Activated T-cell treated with anti-CD3 and anti-CD28 coated beads, Interleukin-2, amount 50 U/mL, for 72 hours (primary cell): ENCODE data around the gene EPHB1. TPM values are rescaled to one million over a fixed set of nuclear protein-coding genes. Genes with fewer than 3 reads are reported as not detected.
"Not testable (repeated sequence)": the region's sequence is repeated elsewhere in the genome, so short reads cannot be mapped to it uniquely, and the experiment has no call there.

ENCODE experiments used
- ATAC-seq, 2 donors: fragments of 150-1000 bp; cut with Tn5 transposase; replicated peaks in 1 of 2; 2 replicates each; pipeline ENCODE4 v1.10.0; 2021; ENCODE audit warnings: moderate library complexity in 2 of 2, mild to moderate bottlenecking in 1 of 2
- DNase-seq, 2 donors: peaks; one replicate each; pipeline ENCODE4 v3.0.0; 2021 to 2022; ENCODE audit warnings: mixed read lengths in 1 of 2
- H3K27ac Mint-ChIP-seq: one replicate; pipeline ENCODE4 v1.8.0; 2022; ENCODE audit warnings: mild to moderate bottlenecking, moderate library complexity, mixed read lengths
- H3K27me3 Mint-ChIP-seq: one replicate; pipeline ENCODE4 v1.8.0; 2022; ENCODE audit warnings: low read depth, mixed read lengths
- H3K36me3 Mint-ChIP-seq, 2 donors: one replicate each; pipeline ENCODE4 v1.8.0; 2022; ENCODE audit warnings: mixed read lengths in 2 of 2, mild to moderate bottlenecking in 1 of 2; ENCODE audit not compliant: insufficient read depth in 2 of 2
- H3K4me1 Mint-ChIP-seq: one replicate; pipeline ENCODE4 v1.8.0; 2022; ENCODE audit warnings: low read depth, mixed read lengths
- H3K4me3 Mint-ChIP-seq, 2 donors: one replicate each; pipeline ENCODE4 v1.8.0; 2022; ENCODE audit warnings: mild to moderate bottlenecking in 2 of 2, mixed read lengths in 2 of 2, moderate library complexity in 2 of 2
- H3K9me3 Mint-ChIP-seq, 2 donors: one replicate each; pipeline ENCODE4 v1.8.0; 2022; ENCODE audit warnings: mixed read lengths in 2 of 2
- total RNA-seq, 2 donors: library from RNA; stranded (reverse); gene quantifications; one replicate each; pipeline ENCODE4 v1.2.3, GENCODE V29; 2022

The EPHB1 gene
- total RNA-seq, 2 donors from 2014 or later, result 0.43 to 1.3 TPM

- ATAC-seq, result no peak
Observed at GRCh38 chr3:135103917-135104316, 308.9 kb downstream of the EPHB1 start.

GRCh38 chr3:135106445-135106844, 311.4 kb downstream of the EPHB1 start:
- H3K9me3 Mint-ChIP-seq, result peaks cover 1 to 4% of the 10 kb centered on the region in 2 donors
- no peaks in the 10 kb centered on the region for H3K4me1 Mint-ChIP-seq
- no peak overlapping the region for H3K27ac Mint-ChIP-seq
- ATAC-seq (no peak), DNase-seq (peak in 1 of 2 donors; percentile 1)
- H3K36me3 Mint-ChIP-seq, result no peaks in the 10 kb centered on the region
- no peaks in the 10 kb centered on the region for H3K27me3 Mint-ChIP-seq
- H3K4me3 Mint-ChIP-seq, result no peak overlapping the region

More at GRCh38 chr3:135103917-135104316, 308.9 kb downstream of the EPHB1 start:
- Mint-ChIP-seq H3K27ac (no peak overlapping the region), H3K4me3 (no peak overlapping the region), H3K27me3 (no peaks in the 10 kb centered on the region), H3K9me3 (peaks cover 1 to 4% of the 10 kb centered on the region in 2 donors), H3K36me3 (no peaks in the 10 kb centered on the region), H3K4me1 (no peaks in the 10 kb centered on the region)
- DNase-seq, result no peak

- Mint-ChIP-seq H3K4me3 (no peak overlapping the region), H3K9me3 (peaks cover 1 to 4% of the 10 kb centered on the region in 2 donors), H3K27me3 (no peaks in the 10 kb centered on the region), H3K36me3 (no peaks in the 10 kb centered on the region), H3K4me1 (no peaks in the 10 kb centered on the region), H3K27ac (no peak overlapping the region)
- ATAC-seq (no peak), DNase-seq (no peak)
Observed at GRCh38 chr3:135107043-135107442, 312.0 kb downstream of the EPHB1 start.

GRCh38 chr3:135109681-135110080, 314.6 kb downstream of the EPHB1 start:
- DNase-seq (no peak), ATAC-seq (no peak)
- Mint-ChIP-seq H3K27me3 (no peaks in the 10 kb centered on the region), H3K27ac (no peak overlapping the region), H3K4me1 (no peaks in the 10 kb centered on the region), H3K4me3 (no peak overlapping the region), H3K9me3 (peaks cover 1 to 4% of the 10 kb centered on the region in 2 donors), H3K36me3 (no peaks in the 10 kb centered on the region)

- H3K27ac Mint-ChIP-seq, H3K36me3 Mint-ChIP-seq, H3K4me1 Mint-ChIP-seq, ATAC-seq, H3K9me3 Mint-ChIP-seq, H3K27me3 Mint-ChIP-seq, H3K4me3 Mint-ChIP-seq, DNase-seq: not testable (repeated sequence)
Observed at GRCh38 chr3:135114551-135114950, 319.5 kb downstream of the EPHB1 start.

GRCh38 chr3:135117977-135118376, 322.9 kb downstream of the EPHB1 start:
- H3K27me3 Mint-ChIP-seq, result no peaks in the 10 kb centered on the region
- ATAC-seq, result no peak

GRCh38 chr3:135118792-135119191, 323.7 kb downstream of the EPHB1 start:
- DNase-seq (no peak), ATAC-seq (no peak)
- H3K36me3 Mint-ChIP-seq, result no peaks in the 10 kb centered on the region
- no peak overlapping the region for H3K27ac Mint-ChIP-seq
- peaks cover 0 to 2% of the 10 kb centered on the region in 2 donors for H3K9me3 Mint-ChIP-seq
- no peak overlapping the region for H3K4me3 Mint-ChIP-seq
- no peaks in the 10 kb centered on the region for H3K4me1 Mint-ChIP-seq
- H3K27me3 Mint-ChIP-seq, result no peaks in the 10 kb centered on the region

More at GRCh38 chr3:135117977-135118376, 322.9 kb downstream of the EPHB1 start:
- Mint-ChIP-seq H3K4me3 (no peak overlapping the region), H3K36me3 (no peaks in the 10 kb centered on the region), H3K4me1 (no peaks in the 10 kb centered on the region), H3K9me3 (no peaks in the 10 kb centered on the region), H3K27ac (no peak overlapping the region)
- DNase-seq, result no peak

GRCh38 chr3:135125171-135125801, 330.2 kb downstream of the EPHB1 start:
- H3K4me3 Mint-ChIP-seq, result no peak overlapping the region
- no peak overlapping the region for H3K27ac Mint-ChIP-seq
- H3K27me3 Mint-ChIP-seq, result no peaks in the 10 kb centered on the region
- DNase-seq (peak in 1 of 2 donors; percentile 1), ATAC-seq (no peak)
- peaks cover 5% of the 10 kb centered on the region in 2 donors for H3K9me3 Mint-ChIP-seq
- no peaks in the 10 kb centered on the region for H3K4me1 Mint-ChIP-seq
- no peaks in the 10 kb centered on the region for H3K36me3 Mint-ChIP-seq

- Mint-ChIP-seq H3K4me1 (no peaks in the 10 kb centered on the region), H3K9me3 (peaks cover 5% of the 10 kb centered on the region in 2 donors), H3K27me3 (no peaks in the 10 kb centered on the region), H3K36me3 (peaks cover 0 to 1% of the 10 kb centered on the region in 2 donors), H3K27ac (no peak overlapping the region), H3K4me3 (no peak overlapping the region)
- DNase-seq (no peak), ATAC-seq (no peak)
Observed at GRCh38 chr3:135127946-135128470, 332.9 kb downstream of the EPHB1 start.

- peaks cover 3 to 5% of the 10 kb centered on the region in 2 donors for H3K9me3 Mint-ChIP-seq
- H3K4me1 Mint-ChIP-seq, result no peaks in the 10 kb centered on the region
- ATAC-seq (no peak), DNase-seq (no peak)
- no peak overlapping the region for H3K4me3 Mint-ChIP-seq
- H3K36me3 Mint-ChIP-seq, result peaks cover 0 to 1% of the 10 kb centered on the region in 2 donors
- no peak overlapping the region for H3K27ac Mint-ChIP-seq
- H3K27me3 Mint-ChIP-seq, result no peaks in the 10 kb centered on the region
Observed at GRCh38 chr3:135128818-135129217, 333.8 kb downstream of the EPHB1 start.

- DNase-seq (no peak), ATAC-seq (no peak)
- peaks cover 0 to 1% of the 10 kb centered on the region in 2 donors for H3K36me3 Mint-ChIP-seq
- H3K27me3 Mint-ChIP-seq, result no peaks in the 10 kb centered on the region
- no peak overlapping the region for H3K27ac Mint-ChIP-seq
- no peaks in the 10 kb centered on the region for H3K9me3 Mint-ChIP-seq
- H3K4me3 Mint-ChIP-seq, result no peak overlapping the region
- no peaks in the 10 kb centered on the region for H3K4me1 Mint-ChIP-seq
Observed at GRCh38 chr3:135131290-135131689, 336.2 kb downstream of the EPHB1 start.

- ATAC-seq (no peak), DNase-seq (no peak)
- Mint-ChIP-seq H3K27me3 (no peaks in the 10 kb centered on the region), H3K9me3 (no peaks in the 10 kb centered on the region), H3K36me3 (peaks cover 0 to 1% of the 10 kb centered on the region in 2 donors), H3K4me1 (no peaks in the 10 kb centered on the region), H3K4me3 (no peak overlapping the region), H3K27ac (no peak overlapping the region)
Observed at GRCh38 chr3:135133905-135134683, 339.0 kb downstream of the EPHB1 start.

- ATAC-seq (no peak), DNase-seq (no peak)
- no peak overlapping the region for H3K27ac Mint-ChIP-seq
- H3K27me3 Mint-ChIP-seq, result no peaks in the 10 kb centered on the region
- H3K9me3 Mint-ChIP-seq, result no peaks in the 10 kb centered on the region
- no peak overlapping the region for H3K4me3 Mint-ChIP-seq
- peaks cover 0 to 1% of the 10 kb centered on the region in 2 donors for H3K36me3 Mint-ChIP-seq
- no peaks in the 10 kb centered on the region for H3K4me1 Mint-ChIP-seq
Observed at GRCh38 chr3:135134684-135135075, 339.6 kb downstream of the EPHB1 start.
